Tibial artery (tissue), 4 donors: ENCODE results near the gene BTD.

Source experiments
- DNase-seq, 2 donors: peaks; one replicate each; pipeline ENCODE4 v3.0.0-alpha.2; 2019
- H3K27ac ChIP-seq, 2 donors: fragments of 200-600 bp; sonication (generic) in 1 of 2; 1 replicate in 1 of 2; 2 replicates in 1 of 2; pipeline ENCODE4 v1.5.1; 2018 to 2019; ENCODE audit warnings: mild to moderate bottlenecking in 1 of 2
- H3K27me3 ChIP-seq, 2 donors: fragments of 200-600 bp; sonication (generic) in 1 of 2; one replicate each; pipeline versions ENCODE4 v1.5.1 to v1.6.0; 2016 to 2019
- H3K36me3 ChIP-seq, 3 donors: fragments of 200-600 bp; sonication (generic) in 2 of 3; one replicate each; pipeline ENCODE4 v1.5.1; 2016 to 2019; ENCODE audit warnings: mild to moderate bottlenecking in 2 of 3
- H3K4me1 ChIP-seq, 4 donors: fragments of 200-600 bp; sonication (generic) in 2 of 4; 1 replicate in 3 of 4; 2 replicates in 1 of 4; pipeline ENCODE4 v1.5.1; 2016 to 2019
- H3K4me3 ChIP-seq, 2 donors: fragments of 200-600 bp; sonication (generic) in 1 of 2; 1 replicate in 1 of 2; 2 replicates in 1 of 2; pipeline ENCODE4 v1.5.1; 2018 to 2019; ENCODE audit warnings: mild to moderate bottlenecking in 2 of 2
- H3K9me3 ChIP-seq, 3 donors: fragments of 200-600 bp; sonication (generic) in 1 of 3; one replicate each; pipeline ENCODE4 v1.5.1; 2016 to 2019
- intact Hi-C: fragments of 100-400 bp; cut with DNase I; formaldehyde crosslinking; loops from one replicate; pipeline ENCODE4 v1.15.0; 2023; ENCODE audit warnings: low total_unique reads
- TF ChIP-seq, protein P1 (sequence below), 2 experiments: fragments of 200-600 bp in 1 of 2; fragments of 450-650 bp in 1 of 2; IDR thresholded peaks; one replicate each; pipeline ENCODE4 v1.5.1; 2017 to 2019; ENCODE audit warnings: antibody characterized with exemption in 2 of 2, mild to moderate bottlenecking in 1 of 2, moderate library complexity in 1 of 2

The BTD gene

GRCh38 chr3:15578289-15578867, 23.2 kb upstream of the BTD start:
- intact Hi-C loops, result no loop called here
- peak overlapping the region in 1 of 2 donors; percentile 37 for H3K27ac ChIP-seq

DNA sequence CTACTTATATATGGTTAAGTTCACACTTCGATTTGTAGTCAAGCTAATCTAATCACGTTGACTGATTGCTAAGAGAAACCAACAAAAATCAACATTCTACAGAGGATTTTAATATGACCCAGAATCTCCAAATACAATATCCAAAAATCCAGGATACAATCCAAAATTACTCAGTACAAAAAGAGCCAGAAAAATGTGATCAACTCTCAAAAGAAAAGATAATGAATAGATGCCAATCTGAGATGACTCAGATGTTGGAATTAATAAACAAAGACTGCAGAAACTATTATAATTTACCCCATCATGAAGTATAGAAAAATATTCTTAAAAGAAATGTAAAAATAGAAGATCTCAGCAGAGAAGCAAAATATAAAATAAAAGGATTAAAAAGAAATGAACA, 22.5 kb upstream of the BTD start:
- H3K4me1 ChIP-seq, result peaks cover 0 to 11% (median 4%) of the 10 kb centered on the region in 4 donors
- no peaks in the 10 kb centered on the region for H3K27me3 ChIP-seq
- TF ChIP-seq, protein P1, sequence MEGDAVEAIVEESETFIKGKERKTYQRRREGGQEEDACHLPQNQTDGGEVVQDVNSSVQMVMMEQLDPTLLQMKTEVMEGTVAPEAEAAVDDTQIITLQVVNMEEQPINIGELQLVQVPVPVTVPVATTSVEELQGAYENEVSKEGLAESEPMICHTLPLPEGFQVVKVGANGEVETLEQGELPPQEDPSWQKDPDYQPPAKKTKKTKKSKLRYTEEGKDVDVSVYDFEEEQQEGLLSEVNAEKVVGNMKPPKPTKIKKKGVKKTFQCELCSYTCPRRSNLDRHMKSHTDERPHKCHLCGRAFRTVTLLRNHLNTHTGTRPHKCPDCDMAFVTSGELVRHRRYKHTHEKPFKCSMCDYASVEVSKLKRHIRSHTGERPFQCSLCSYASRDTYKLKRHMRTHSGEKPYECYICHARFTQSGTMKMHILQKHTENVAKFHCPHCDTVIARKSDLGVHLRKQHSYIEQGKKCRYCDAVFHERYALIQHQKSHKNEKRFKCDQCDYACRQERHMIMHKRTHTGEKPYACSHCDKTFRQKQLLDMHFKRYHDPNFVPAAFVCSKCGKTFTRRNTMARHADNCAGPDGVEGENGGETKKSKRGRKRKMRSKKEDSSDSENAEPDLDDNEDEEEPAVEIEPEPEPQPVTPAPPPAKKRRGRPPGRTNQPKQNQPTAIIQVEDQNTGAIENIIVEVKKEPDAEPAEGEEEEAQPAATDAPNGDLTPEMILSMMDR (IDR thresholded peaks at IDR 0.05), result no peak
- peak overlapping the region in 1 of 2 donors; percentile 37 for H3K27ac ChIP-seq
- H3K4me3 ChIP-seq, result no peak overlapping the region
- no peak for DNase-seq
- intact Hi-C loops, result no loop called here
- H3K9me3 ChIP-seq, result no peaks in the 10 kb centered on the region
- H3K36me3 ChIP-seq, result peaks cover 47 to 55% (median 49%) of the 10 kb centered on the region in 3 donors

More at GRCh38 chr3:15578289-15578867, 23.2 kb upstream of the BTD start:
- Histone ChIP-seq H3K36me3 (peaks cover 47 to 56% (median 48%) of the 10 kb centered on the region in 3 donors), H3K9me3 (no peaks in the 10 kb centered on the region), H3K4me3 (no peak overlapping the region), H3K27me3 (no peaks in the 10 kb centered on the region), H3K4me1 (peaks cover 0 to 11% (median 4%) of the 10 kb centered on the region in 4 donors)
- no peak for DNase-seq
- TF ChIP-seq, protein P1 (IDR thresholded peaks at IDR 0.05), result no peak

- H3K4me1 ChIP-seq, result peaks cover 0 to 11% (median 4%) of the 10 kb centered on the region in 4 donors
- no peaks in the 10 kb centered on the region for H3K27me3 ChIP-seq
- H3K36me3 ChIP-seq, result peaks cover 58 to 67% (median 66%) of the 10 kb centered on the region in 3 donors
- H3K9me3 ChIP-seq, result no peaks in the 10 kb centered on the region
- H3K4me3 ChIP-seq, result no peak overlapping the region
- no peak overlapping the region for H3K27ac ChIP-seq
- DNase-seq, result no peak
- intact Hi-C loops, result no loop called here
- TF ChIP-seq, protein P1 (IDR thresholded peaks at IDR 0.05), result no peak
Observed at GRCh38 chr3:15581471-15582394, 19.8 kb upstream of the BTD start.

DNA sequence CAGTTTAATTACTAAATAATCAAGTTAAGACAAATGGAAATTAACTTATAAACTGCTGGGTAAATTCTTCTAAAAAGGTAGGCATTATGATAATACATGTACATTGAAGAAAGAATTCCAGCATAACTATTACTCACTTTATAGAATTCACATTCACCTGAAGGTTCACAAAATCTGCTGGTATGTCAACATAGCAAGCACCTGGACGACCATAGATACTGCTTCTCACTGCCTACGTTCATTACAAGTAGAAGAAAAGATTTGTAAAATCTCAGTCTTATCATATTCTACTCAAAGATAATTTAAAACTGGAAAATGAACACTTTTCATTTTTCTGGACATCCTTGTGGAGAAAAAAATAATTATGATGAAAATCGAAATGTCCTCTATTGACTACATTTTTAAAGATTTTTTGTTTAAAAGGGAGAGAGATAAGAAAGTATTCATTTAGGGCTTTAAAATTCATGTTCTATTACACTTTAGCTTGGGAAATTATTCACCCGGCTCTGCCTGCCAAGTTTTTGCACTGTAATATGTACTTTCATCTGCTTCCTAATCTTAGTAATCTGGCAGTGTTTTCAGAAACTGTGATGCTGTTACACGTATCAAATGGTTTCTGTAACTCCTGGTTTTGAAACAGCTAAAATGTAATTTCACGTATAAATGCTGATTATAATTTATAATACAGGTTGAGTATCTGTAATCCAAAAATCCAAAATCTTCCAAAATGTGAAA, 16.3 kb upstream of the BTD start:
- Histone ChIP-seq H3K4me3 (no peak overlapping the region), H3K27me3 (no peaks in the 10 kb centered on the region), H3K4me1 (no peaks in the 10 kb centered on the region), H3K27ac (no peak overlapping the region), H3K36me3 (peaks cover 70 to 83% (median 80%) of the 10 kb centered on the region in 3 donors), H3K9me3 (no peaks in the 10 kb centered on the region)
- TF ChIP-seq, protein P1 (IDR thresholded peaks at IDR 0.05), result no peak
- DNase-seq, result peak in 1 of 2 donors; percentile 51
- intact Hi-C loops, result no loop called here

DNA sequence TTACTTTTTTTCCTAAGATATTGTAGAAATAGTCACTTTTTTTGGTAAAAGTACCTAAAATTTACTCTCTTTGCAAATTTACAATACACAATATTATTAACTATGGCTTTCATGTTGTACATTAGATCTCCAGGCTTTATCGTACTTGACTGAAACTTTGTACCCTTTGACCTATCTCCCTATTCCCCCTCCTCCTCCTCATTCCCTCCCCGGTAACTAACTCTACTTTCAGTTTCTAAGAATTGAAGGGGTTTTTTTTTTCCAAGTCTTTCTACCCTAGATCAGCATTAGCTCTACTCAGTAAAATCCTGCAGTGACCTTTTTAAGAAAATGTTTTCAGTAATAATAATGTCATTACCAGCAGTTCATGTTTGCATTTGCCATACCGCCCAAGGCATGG, 10.3 kb upstream of the BTD start:
- Histone ChIP-seq H3K27me3 (no peaks in the 10 kb centered on the region), H3K4me3 (no peak overlapping the region), H3K27ac (no peak overlapping the region), H3K9me3 (no peaks in the 10 kb centered on the region), H3K36me3 (peaks cover 44 to 60% (median 46%) of the 10 kb centered on the region in 3 donors), H3K4me1 (no peaks in the 10 kb centered on the region)
- DNase-seq, result no peak
- TF ChIP-seq, protein P1 (IDR thresholded peaks at IDR 0.05), result no peak
- intact Hi-C loops, result no loop called here
